ENCODE results near the gene KLHL4.

GRCh38 chrX:87516717-87517121 lies 883 bp upstream of the KLHL4 start:
- no peak for TF ChIP-seq YY1 (IDR thresholded peaks at IDR 0.05; ENCODE audit: insufficient read depth, insufficient read length)
- no peak for TF ChIP-seq ZNF274 (IDR thresholded peaks at IDR 0.05; ENCODE audit: low read depth, low read length)
- TF ChIP-seq SUZ12 (IDR thresholded peaks at IDR 0.05; ENCODE audit: extremely low read depth, insufficient read depth, insufficient read length): no peak

Data from NT2/D1 (cell line).